H1 (cell line): ENCODE data around the gene LPP. TPM values are rescaled to one million over a fixed set of nuclear protein-coding genes. Genes with fewer than 3 reads are reported as not detected.

Experiments
- ATF3 ChIP-seq: IDR thresholded peaks from 2 replicates; pipeline ENCODE4 v1.6.1; 2011; ENCODE audit warnings: low read depth, mild to moderate bottlenecking, low read length; ENCODE audit not compliant: insufficient read depth
- CTCF ChIP-seq, 3 experiments: IDR thresholded peaks; 1 replicate in 2 of 3; 2 replicates in 1 of 3; pipeline versions ENCODE4 v1.5.1 to v1.6.1; 2011; ENCODE audit warnings: low read length in 3 of 3, mild to moderate bottlenecking in 3 of 3, inconsistent platforms in 2 of 3, low read depth in 1 of 3, moderate library complexity in 1 of 3; ENCODE audit not compliant: insufficient read depth in 1 of 3; ENCODE audit errors: control extremely low read depth in 1 of 3
- GTF2F1 ChIP-seq: IDR thresholded peaks from 2 replicates; pipeline ENCODE4 v1.6.1; 2012; ENCODE audit warnings: low read depth, low read length, improper control_type of control experiment, borderline replicate concordance
- RFX5 ChIP-seq: IDR thresholded peaks from 2 replicates; pipeline ENCODE4 v1.6.1; 2011; ENCODE audit warnings: low read depth, low read length, improper control_type of control experiment, borderline replicate concordance
- polyA plus RNA-seq, 7 experiments: library from polyadenylated mRNA; depleted of rRNA in 3 of 7; stranded (reverse) in 5 of 7; unstranded in 2 of 7; fragments of >200 nt in 5 of 7; fragments of 200-250 nt in 2 of 7; gene quantifications; 1 replicate in 5 of 7; 2 replicates in 1 of 7; 4 replicates in 1 of 7; pipeline versions ENCODE4 v1.2.1 to v1.2.3, GENCODE V29; 2011 to 2013; ENCODE audit warnings: missing spikeins in 2 of 7, mixed read lengths in 2 of 7
- total RNA-seq: library from RNA; stranded (reverse); fragmentation: NEBNext Ultra II Directional; extraction: Animal tissue kit (Norgen Biotek cat#: 25700); gene quantifications from 2 replicates; pipeline ENCODE4 v1.2.1, GENCODE V29; 2021

Gene LPP
- total and polyA plus RNA-seq, 2 of the 8 experiments (the other 6 are each of a cell fraction or from before 2014, with no cell fraction given), result 10.0 to 53.3 TPM

GRCh38 chr3:188219147-188219546 is 65.2 kb downstream of the LPP start (continued):
- no peak for TF ChIP-seq CTCF (IDR thresholded peaks at IDR 0.05; ENCODE audit: control extremely low read depth in 1 of 3, insufficient read depth in 1 of 3, low read depth in 1 of 3, low read length in 3 of 3)
- TF ChIP-seq RFX5, result no peak
- TF ChIP-seq GTF2F1, result no peak
- no peak for TF ChIP-seq ATF3
